ENCODE measurements around the gene SLC24A3.
"Not testable (repeated sequence)": the region's sequence is repeated elsewhere in the genome, so short reads cannot be mapped to it uniquely, and the experiment has no call there.

SLC24A3 gene

DNA sequence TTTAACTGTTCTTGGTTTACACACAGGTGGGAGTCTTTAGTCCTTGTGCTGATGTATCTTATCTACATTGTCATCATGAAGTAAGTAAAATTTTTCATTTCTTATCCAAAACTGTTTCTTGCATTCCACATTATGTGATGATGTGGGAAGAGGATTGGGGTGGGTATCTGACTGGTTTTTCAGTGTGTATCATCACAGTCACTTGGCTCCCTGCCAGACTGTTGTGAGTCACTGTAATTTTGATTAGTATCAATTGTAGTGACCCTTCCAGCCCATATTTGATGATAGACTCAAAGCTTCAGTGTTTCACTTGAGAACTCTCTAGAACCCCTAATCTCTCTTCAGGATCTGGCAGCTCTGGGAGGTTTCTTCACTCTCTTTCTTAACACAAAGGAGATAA is 461.1 kb downstream of the SLC24A3 start:
- no peak for DNase-seq (ENCODE audit: extremely low read depth, low read depth)
- no peak overlapping the region for H3K4me3 ChIP-seq (replicated peaks; ENCODE audit: low read depth, low read length)
- TF ChIP-seq CTCF (IDR thresholded peaks at IDR 0.05; ENCODE audit: low read depth, low read length, missing control alignments): no peak

DNA sequence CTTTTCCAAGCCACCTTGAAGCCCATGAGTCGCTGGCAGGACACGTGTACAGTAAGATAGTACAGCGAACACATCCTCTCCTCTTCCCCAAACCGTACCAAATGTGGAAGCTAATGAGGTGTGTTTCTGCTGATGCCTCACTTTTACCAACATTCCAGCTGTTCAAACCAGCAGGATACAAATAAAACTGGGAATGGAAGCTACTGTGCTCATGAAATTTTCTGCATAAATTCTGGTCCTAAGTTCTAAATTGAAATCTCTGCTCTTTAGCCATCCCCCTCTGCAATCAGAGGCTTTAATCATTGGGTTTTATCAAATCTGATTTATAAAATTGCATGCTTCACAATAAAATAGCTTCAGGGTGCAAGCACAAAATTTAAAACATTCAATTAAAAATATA is 463.8 kb downstream of the SLC24A3 start:
- TF ChIP-seq CTCF (IDR thresholded peaks at IDR 0.05; ENCODE audit: low read depth, low read length, missing control alignments): no peak

GRCh38 chr20:19677336-19677735 is 464.9 kb downstream of the SLC24A3 start:
- no peak overlapping the region for H3K4me3 ChIP-seq (replicated peaks; ENCODE audit: low read depth, low read length)
- no peak for DNase-seq (ENCODE audit: extremely low read depth, low read depth)
- TF ChIP-seq CTCF (IDR thresholded peaks at IDR 0.05; ENCODE audit: low read depth, low read length, missing control alignments): no peak

More for the DNA sequence above, 463.8 kb downstream of the SLC24A3 start:
- no peak overlapping the region for H3K4me3 ChIP-seq (replicated peaks; ENCODE audit: low read depth, low read length)
- DNase-seq (ENCODE audit: extremely low read depth, low read depth): no peak

GRCh38 chr20:19678591-19678990 is 466.1 kb downstream of the SLC24A3 start:
- DNase-seq (ENCODE audit: extremely low read depth, low read depth); H3K4me3 ChIP-seq (replicated peaks; ENCODE audit: low read depth, low read length): not testable (repeated sequence)

GRCh38 chr20:19679900-19680495 is 467.6 kb downstream of the SLC24A3 start:
- no peak overlapping the region for H3K4me3 ChIP-seq (replicated peaks; ENCODE audit: low read depth, low read length)
- DNase-seq (ENCODE audit: extremely low read depth, low read depth): no peak
- TF ChIP-seq CTCF (IDR thresholded peaks at IDR 0.05; ENCODE audit: low read depth, low read length, missing control alignments): no peak

- no peak for DNase-seq (ENCODE audit: extremely low read depth, low read depth)
- H3K4me3 ChIP-seq (replicated peaks; ENCODE audit: low read depth, low read length): no peak overlapping the region
- no peak for TF ChIP-seq CTCF (IDR thresholded peaks at IDR 0.05; ENCODE audit: low read depth, low read length, missing control alignments)
Measured at GRCh38 chr20:19682249-19682648, 469.8 kb downstream of the SLC24A3 start.

- DNase-seq (ENCODE audit: extremely low read depth, low read depth): no peak
- no peak overlapping the region for H3K4me3 ChIP-seq (replicated peaks; ENCODE audit: low read depth, low read length)
- TF ChIP-seq CTCF (IDR thresholded peaks at IDR 0.05; ENCODE audit: low read depth, low read length, missing control alignments): no peak
Measured at GRCh38 chr20:19683188-19683587, 470.7 kb downstream of the SLC24A3 start.
